NCI-H460 (cell line): ENCODE data around the gene ZNF217. TPM values are rescaled to one million over a fixed set of nuclear protein-coding genes. Genes with fewer than 3 reads are reported as not detected.
A peak's percentile ranks its signal among the peaks of the same experiment; 100 is the strongest.
"Not testable (repeated sequence)": the region's sequence is repeated elsewhere in the genome, so short reads cannot be mapped to it uniquely, and the experiment has no call there.

Experiments
- DNase-seq: peaks from one replicate; pipeline ENCODE4 v3.0.0-alpha.2; 2016; ENCODE audit warnings: low read depth; ENCODE audit errors: extremely low read depth
- total RNA-seq: library from RNA; depleted of rRNA; stranded (reverse); fragments of >200 nt; shearing (Covaris generic); gene quantifications from 2 replicates; pipeline ENCODE4 v1.2.3, GENCODE V29; 2014

Gene ZNF217
- total RNA-seq, 1 experiment from 2014 or later: 22.1 TPM

DNA sequence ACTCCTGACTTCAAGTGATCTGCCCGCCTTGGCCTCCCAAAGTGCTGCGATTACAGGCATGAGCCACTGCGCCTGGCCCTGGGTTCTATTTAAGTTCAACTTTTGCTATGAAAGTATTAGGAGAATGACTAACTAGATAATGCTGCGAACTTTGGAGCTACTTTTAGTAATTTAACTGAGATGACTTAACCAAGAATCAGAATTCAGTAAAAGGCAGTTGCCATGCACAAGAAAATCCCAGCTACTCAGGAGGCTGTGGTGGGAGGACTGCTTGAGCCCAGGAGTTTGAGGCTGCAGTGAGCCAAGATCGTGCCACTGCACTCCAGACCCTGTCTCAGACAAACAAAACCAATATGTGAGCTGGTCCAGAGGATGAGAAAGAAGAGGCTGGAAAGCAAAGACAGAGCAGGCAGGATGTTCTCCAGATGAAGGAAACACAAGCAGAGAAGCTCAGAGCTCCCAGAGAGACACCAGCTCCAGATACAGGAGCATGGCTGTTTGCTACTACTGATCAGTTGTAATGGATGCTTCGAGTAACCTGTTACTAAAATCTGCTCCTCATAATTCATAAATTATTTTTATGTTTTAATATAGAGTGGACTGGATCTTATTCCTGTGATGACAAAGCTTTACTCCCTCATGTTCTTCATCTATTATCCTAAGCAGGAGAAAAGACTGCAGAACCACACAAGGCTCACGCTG, 23.9 kb downstream of the ZNF217 start:
- DNase-seq: no peak

DNA sequence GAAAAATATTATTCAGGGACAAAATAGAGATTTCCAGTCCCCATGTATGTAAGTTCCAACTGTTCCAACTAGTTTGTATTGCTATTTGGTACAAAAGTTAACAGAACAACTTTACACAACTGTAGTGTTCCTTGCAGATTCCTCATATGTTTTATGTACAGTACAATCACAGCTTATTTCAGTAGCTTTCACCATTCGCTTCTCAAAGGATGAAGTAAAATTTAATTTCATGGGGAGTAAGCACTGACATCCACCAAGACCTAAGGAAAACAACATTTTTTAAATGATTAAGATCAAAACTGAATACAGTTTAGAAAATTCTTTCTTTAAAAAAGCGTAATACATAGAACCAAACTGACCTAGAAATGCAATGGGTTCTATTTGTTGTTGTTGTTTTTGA, 24.6 kb downstream of the ZNF217 start:
- no peak for DNase-seq

DNA sequence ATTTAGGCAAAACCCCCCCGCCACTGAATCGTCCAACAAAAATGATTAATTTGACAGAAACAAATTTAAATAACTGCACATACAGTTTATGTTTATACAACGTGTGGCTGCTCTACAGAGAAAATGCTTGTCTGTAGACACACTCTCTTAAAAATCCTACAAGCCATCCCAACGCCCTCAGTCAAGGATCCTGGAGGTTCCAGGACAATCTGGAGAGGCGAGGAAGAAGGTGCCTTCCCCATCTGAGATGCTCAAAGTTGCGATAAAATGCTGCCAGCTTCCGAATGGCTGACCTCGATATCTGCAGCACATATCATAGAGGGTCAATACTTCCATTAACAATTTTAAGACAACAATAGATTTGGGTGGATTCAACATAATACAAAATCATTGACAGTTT, 25.3 kb downstream of the ZNF217 start:
- DNase-seq: no peak

DNA sequence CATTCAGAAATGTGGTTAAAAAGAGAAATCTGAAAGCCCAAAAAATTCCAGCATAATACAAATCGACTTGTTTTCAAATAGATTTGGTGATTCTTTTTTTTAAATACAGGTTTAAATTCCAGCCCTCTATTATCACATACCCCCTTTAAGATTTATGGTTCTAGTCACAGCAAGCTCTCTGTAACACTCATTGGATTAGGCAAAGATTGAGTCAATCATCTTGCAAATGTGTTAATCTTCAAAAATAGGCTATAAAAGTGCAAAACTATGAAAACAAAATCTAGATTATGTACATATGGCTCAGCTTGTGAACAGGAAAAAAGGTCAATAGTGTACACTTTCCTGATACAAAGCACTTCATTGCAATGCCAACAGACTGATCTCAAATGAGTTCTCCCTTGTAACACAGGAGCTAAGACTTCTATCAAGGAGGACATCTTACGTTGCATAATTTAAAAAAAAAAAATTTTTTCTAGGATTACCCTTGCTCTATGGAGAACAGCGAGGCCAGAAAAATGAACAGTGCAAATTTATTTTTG, 26.2 kb downstream of the ZNF217 start:
- DNase-seq: no peak

DNA sequence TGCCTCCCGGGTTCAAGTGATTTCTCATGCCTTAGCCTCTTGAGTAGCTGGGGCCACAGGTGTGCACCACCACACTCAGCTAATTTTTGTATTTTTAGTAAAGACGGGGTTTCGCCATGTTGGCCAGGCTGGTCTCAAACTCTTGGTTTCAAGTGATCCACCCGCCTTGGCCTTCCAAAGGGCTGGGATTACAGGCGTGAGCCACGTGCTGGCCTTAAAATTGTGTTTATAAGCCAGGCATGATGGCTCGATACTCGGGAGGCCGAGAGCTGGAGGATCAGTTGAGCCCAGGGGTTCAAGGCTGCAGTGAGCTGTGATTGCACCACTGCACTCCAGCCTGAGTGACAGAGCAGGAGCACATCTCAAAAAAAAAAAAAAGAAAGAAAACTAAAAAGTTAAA, 27.0 kb downstream of the ZNF217 start:
- DNase-seq: not testable (repeated sequence)

DNA sequence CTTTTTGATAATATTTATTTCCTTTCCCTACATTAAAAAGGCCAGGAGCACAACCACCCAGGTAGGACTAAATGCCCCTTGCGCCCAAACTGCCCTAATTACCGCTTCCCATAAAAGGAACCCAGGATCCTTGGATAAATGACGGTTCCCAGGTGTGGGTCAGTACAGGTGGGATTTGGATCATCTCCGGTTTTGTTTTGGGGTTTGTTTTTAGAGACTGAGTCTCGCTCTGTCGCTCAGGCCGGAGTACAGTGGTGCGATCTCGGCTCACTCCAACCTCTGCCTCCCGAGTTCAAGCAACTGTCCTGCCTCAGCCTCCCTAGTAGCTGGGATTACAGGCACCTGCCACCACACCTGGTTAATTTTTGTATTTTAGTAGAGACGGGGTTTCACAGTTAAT, 28.4 kb downstream of the ZNF217 start:
- no peak for DNase-seq

DNA sequence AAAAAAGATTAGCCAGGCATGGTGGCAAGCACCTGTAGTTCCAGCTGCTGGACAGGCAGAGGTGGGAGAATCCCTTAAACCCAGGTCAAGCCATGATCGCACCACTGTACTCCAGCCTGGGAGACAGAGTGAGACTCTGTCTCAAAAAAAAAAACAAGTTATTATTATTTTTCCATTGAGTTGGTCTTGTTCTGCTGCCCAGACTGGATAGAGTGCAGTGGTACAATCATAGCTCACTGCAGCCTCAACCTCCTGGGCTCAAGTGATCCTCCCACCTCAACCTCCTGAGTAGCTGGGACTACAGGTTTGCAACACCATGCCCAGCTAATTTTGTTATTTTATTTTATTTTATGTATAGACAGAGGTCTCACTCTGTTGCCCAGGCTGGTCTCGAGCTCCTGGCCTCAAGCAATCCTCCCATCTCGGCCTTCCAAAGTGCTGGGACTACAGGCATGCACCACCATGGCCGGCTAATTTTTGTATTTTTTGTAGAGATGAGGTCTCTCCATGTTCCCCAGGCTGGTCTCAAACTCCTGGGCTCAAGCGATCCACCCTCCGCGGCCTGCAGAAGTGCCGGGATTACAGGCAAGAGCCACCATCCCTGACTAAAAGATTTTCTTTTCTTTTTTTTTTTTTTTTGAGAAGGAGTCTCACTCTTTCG, 31.4 kb downstream of the ZNF217 start:
- DNase-seq: not testable (repeated sequence)

DNA sequence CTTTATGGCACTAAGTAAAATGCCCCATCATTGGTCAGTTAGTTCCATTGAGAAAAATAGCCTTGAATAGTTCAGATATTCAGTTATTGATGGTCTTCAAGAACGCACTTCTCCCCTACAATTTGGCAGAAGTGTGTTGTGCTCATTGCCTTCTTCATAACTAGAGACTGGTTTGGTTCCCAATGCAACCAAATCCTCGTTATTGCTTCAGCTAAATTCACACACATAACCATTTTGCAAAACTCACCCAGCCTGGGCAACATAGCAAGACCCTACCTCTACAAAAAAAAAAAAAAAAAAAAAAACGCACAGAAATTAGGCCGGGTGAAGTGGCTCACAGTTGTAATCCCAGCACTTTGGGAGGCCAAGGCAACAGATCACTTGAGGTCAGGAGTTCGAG, 32.1 kb downstream of the ZNF217 start:
- DNase-seq: no peak

DNA sequence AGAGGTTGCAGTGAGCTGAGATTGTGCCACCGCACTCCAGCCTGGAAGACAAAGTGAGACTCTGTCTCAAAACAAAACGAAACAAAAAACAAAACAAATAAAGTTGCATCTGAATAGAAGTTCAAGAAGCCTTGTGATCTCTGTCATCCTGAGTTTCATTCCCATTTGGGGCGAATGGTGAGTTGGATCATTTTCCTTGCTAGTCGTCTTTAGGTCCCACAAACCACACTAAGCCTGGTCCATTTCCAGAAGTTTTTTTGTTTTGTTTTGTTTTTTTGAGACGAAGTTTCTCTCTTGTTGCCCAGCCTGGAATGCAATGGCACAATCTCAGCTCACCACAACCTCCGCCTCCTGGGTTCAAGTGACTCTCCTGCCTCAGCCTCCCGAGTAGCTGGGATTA, 33.8 kb downstream of the ZNF217 start:
- DNase-seq: no peak

DNA sequence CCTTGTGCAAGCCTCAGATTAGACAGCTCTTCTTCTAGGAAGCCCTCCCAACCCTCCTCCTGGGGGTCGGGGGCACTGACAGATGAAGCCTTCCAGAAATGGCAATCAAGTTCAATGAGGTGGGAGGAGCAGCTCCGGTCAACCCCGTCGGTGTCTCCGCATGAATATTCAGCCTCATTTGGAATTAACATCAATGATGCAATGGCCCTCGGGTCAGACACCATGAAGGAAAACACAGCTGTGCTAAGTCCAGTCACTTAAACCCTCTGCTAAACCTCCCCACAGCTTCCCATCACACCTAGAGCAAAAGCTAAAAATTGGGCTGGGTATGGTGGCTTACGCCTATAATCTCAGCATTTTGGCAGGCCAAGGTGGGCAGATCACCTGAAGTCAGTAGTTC, 36.5 kb downstream of the ZNF217 start:
- DNase-seq: no peak

DNA sequence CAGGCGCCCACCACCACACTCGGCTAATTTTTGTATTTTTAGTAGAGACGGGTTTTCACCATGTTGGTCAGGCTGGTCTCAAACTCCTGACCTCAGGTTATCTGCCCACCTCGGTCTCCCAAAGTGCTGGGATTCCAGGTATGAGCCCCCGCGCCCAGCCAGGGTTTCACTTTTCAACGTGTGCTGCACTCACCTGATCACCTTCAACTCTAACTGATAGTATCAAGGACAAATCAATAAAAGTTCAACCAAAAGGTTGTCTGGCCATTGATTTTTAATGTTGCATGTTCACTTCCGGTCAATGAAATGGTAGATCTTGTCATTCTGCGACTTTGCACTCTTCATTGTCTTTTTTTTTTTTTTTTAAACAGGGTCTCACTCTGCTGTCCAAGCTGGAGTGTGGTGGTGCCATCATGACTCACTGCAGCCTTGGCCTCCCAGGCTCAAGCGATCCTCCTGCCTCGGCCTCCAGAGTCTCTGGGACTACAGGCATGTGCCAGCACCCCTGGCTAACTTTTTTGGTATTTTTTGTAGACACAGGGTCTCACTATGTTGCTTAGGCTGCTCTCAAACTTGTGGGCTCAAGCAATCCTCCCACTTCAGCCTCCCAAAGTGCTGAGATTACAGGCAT, 37.3 kb downstream of the ZNF217 start:
- DNase-seq: no peak

DNA sequence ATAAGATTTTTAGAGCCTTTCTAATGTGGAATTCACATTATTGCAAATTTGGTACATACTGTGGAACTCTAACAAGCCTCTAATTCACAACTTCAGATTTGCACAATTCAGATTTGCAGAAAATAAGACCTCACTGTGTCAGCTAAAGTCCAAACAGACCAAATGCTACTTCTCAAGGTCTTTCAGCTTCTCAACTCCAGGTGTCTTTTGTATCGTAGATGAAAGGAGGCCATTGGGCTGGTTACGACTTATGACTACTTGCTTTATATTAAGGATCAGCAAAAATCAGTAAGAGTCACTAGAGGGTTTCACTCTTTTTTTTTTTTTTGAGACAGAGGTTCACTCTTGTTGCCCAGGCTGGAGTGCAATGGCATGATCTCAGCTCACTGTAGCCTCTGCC, 37.8 kb downstream of the ZNF217 start:
- no peak for DNase-seq

DNA sequence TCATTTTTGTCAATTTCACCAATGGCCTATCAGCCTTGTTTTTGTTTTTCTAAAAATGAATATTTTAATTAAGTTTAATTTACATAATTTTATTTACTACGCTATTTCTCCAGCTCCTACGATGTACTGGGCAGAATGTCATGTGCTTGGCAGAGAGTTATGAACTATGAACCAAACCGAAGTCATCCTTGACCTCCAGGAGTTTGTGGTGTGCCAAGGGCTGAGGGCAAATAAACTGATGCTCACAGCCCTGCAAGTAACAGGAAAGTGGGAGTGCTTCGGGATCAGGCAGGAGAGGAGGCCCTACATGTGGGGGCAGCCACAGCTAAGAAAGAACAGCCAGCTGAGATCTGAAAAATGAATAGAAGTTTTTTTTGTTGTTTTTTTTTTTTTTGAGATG, 38.6 kb downstream of the ZNF217 start:
- no peak for DNase-seq

DNA sequence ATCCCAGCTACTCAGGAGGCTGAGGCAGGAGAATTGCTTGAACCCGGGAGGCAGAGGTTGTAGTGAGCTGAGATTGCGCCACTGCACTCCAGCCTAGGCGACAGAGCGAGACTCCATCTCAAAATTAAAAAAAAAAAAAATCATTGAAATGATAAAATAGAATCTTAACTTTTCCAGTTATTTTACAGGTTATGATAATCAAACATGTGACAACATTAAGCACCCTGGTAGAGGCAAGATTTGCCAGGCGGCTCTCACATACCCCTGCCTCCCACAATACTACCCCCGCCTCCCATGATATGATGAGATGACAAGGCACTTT, 41.1 kb downstream of the ZNF217 start:
- DNase-seq: not testable (repeated sequence)

DNA sequence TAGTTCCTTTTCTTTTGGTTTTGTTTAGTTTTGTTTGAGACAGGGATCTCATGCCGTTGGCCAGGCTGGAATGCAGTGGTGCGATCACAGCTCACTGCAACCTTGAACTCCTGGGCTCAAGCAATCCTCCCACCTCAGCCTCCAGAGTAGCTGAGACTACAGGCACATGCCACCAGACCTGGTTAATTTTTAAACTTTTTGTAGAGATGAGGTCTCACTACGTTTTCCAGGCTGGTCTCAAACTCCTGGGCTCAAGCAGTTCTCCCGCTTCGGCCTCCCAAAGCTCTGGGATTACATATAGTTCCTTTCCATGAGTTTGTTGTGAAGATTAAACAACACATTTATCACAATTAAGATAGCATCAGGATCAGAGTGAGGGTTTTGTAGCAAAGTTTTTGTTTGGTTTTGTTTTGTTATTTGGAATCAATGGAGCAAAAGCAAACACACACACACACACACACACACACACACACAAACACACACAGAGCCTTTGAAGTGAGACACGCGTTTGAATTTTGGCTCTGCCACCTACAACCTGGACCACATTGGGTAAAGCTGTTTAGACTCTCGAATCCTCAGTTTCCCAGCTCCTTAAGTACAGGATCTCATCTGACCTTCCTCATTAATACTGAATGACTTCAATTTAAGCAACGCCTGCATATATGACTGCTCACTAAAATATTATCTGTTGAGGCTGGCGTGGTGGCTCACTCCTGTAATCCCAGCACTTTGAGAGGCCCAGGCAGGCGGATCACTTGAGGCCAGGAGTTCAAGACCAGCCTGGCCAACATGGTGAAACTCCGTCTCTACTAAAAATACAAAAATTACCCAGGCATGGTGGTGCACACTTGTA, 41.7 kb downstream of the ZNF217 start:
- DNase-seq: not testable (repeated sequence)

DNA sequence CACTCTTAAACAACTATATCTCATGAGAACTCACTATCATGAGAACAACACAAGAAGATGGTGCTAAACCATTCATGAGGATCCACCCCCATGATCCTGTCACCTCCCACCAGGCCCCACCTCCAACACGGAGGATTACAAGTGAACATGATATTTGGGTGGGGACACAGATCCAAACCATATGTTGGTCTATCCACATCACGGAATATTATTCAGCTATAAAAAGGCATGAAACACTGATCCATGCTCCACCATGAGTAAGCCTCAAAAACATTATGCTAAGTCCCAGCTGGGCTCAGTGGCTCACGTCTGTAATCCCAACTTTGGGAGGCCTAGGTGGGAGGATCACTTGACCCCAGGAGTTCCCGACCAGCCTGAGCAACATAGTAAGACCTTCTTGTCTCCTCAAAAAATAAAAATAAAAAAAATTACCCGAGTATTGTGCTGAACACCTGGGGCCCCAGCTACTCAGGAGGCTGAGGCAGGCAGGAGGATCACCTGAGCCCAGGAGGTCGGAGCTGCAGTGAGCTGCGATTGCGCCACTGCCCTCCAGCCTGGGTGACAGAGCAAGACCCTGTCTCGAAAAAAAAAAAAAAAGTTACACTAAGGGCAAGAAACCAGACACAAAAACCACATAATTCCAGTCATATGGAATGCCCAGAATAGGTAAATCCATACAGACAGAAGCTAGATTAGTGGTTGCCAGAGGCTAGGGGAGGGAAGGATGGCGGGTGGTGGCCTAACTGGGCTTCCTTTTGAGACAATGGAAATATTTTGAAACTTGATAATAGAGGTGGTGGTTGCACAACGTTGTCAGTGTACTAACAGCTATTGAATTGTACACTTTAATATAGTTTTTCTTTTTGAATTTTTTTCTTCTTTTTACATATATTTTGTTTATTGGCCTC, 43.1 kb downstream of the ZNF217 start:
- DNase-seq: no peak

DNA sequence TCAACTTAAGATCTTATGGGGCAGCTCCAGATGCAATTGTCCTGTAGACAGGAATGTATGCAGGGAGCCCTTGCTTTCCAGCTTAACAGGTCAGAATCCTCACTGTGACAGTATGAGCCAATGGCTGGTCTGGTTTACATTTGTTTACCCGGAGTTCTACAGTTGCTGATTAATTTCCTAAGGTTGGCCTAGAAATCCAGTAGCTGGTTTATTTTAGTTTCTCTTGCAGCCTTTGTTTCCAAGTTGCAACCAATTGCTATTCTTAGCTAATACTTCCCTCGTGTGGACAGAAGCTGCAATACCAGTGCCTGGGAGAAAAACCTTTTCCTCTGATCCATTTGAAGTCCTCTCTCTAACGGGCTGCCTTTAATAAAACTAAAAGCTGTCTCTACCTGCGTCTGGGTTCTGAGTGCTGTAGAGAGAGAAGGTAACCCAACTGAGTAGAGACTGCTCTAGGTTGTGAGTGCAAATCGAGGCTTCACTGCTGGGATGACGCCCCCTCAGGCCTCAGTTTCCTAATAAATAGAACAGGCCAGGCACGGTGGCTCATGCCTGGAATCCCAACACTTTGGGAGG, 45.9 kb downstream of the ZNF217 start:
- DNase-seq: peak; percentile 60

DNA sequence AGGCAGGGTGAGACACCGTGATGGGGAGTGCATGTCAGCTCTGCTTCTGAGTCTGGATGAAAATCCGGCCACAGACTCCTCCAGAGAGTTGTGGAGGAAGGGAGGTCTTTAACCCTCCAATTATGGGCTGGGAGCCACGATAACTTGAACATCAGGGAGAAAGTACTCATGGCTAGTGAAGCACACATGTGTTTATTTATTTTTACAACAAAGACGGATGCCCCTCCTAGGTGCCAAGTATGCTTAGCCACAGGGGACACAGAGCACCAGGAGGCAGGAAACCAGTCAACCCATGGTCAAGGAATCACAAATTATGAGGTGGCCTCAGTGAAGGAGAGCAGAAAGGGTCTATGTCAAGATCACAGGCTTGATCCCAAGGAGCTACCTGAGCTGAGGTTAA, 54.1 kb downstream of the ZNF217 start:
- no peak for DNase-seq

DNA sequence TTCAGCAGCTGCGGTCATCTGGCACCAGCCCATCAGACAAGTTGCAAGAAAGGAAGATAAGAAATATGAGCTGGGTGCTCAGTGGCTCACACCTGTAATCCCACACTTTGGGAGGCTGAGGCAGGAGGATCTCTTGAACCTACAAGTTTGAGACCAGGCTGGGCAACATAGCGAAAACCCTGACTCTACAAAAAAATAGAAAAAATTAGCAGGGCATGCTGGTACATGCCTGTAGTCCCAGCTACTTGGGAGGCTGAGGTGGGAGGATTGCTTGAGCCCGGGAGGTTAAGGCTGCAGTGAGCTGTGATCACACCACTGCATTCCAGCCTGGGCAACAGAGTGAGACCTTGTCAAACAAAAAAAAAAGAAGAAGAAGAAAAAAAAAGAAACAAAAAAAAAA, 57.3 kb downstream of the ZNF217 start:
- not testable (repeated sequence) for DNase-seq

DNA sequence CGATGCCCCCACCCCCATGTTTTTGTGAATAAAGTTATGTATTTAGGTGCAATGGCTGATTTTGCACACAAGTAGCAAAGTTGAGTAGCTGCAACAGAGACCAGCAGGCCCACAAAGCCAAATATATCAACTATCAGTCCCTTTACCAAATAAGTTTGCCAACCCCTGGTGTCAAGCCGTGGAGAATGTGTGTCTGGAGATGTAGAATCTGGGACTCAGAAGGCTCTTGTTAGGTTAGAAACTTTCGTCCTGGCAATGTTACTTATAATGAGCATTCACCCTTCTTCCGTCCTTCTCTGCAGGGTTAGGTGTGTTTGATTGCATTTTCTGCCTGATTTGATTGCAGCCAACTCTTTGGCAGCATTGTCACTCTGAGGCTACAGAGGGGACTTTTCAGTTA, 57.8 kb downstream of the ZNF217 start:
- DNase-seq: no peak
